Aorta (tissue), 5 donors: Measurements from ENCODE around the gene RTP5. TPM values are rescaled to one million over a fixed set of nuclear protein-coding genes. Genes with fewer than 3 reads are reported as not detected.
A peak's percentile ranks its signal among the peaks of the same experiment; 100 is the strongest.
"Not testable (repeated sequence)": the region's sequence is repeated elsewhere in the genome, so short reads cannot be mapped to it uniquely, and the experiment has no call there.

ENCODE experiments used
- ATAC-seq: fragments of 200-7000 bp; cut with Tn5 transposase; one replicate; pipeline ENCODE4 v1.9.1; 2022; ENCODE audit warnings: moderate library complexity; ENCODE audit not compliant: low FRiP score
- DNase-seq, 2 donors: peaks; one replicate each; pipeline ENCODE4 v3.0.0-alpha.2; 2020
- H3K27ac ChIP-seq, 2 donors: one replicate each; pipeline ENCODE4 v1.5.1; 2013; ENCODE audit warnings: low read length in 2 of 2, mild to moderate bottlenecking in 2 of 2, moderate library complexity in 2 of 2, control low read depth in 1 of 2, inconsistent platforms in 1 of 2, low read depth in 1 of 2
- H3K27me3 ChIP-seq, 2 donors: one replicate each; pipeline ENCODE4 v1.6.1; 2013; ENCODE audit warnings: control low read depth in 1 of 2, low read length in 1 of 2, mild to moderate bottlenecking in 1 of 2, moderate library complexity in 1 of 2; ENCODE audit not compliant: insufficient read depth in 2 of 2, control insufficient read depth in 1 of 2
- H3K36me3 ChIP-seq, 2 donors: one replicate each; pipeline ENCODE4 v1.6.1; 2013; ENCODE audit warnings: control low read depth in 1 of 2, low read length in 1 of 2, mild to moderate bottlenecking in 1 of 2; ENCODE audit not compliant: insufficient read depth in 2 of 2, control insufficient read depth in 1 of 2
- H3K4me1 ChIP-seq, 2 donors: one replicate each; pipeline ENCODE4 v1.6.1; 2013; ENCODE audit warnings: low read length in 2 of 2, control low read depth in 1 of 2, mild to moderate bottlenecking in 1 of 2, moderate library complexity in 1 of 2; ENCODE audit not compliant: insufficient read depth in 2 of 2, control insufficient read depth in 1 of 2
- H3K4me3 ChIP-seq, 2 donors: one replicate each; pipeline ENCODE4 v1.5.1; 2013; ENCODE audit warnings: low read length in 2 of 2, control low read depth in 1 of 2, mild to moderate bottlenecking in 1 of 2
- H3K9me3 ChIP-seq: one replicate; pipeline ENCODE4 v1.6.1; 2013; ENCODE audit warnings: mild to moderate bottlenecking, low read length; ENCODE audit not compliant: control insufficient read depth
- WGBS, 2 donors: extraction: QIAGEN DNeasy Blood & Tissue Kit; methylation state at CpG; one replicate each; pipeline ENCODE4 v1.1.7; 2013; 5-methylcytosine and 5-hydroxymethylcytosine counted together
- intact Hi-C, 2 donors: fragments of 100-400 bp; cut with DNase I; formaldehyde crosslinking; loops; one replicate each; pipeline versions ENCODE4 v1.14.2 to v1.15.0; 2022
- polyA plus RNA-seq, 2 donors: library from polyadenylated mRNA; stranded (reverse); fragments of 200-250 nt; gene quantifications; one replicate each; pipeline ENCODE4 v1.2.3, GENCODE V29; 2013
- total RNA-seq, 2 donors: library from RNA; stranded (reverse); fragmentation: NEBNext Ultra II Directional; extraction: Animal tissue kit (Norgen Biotek cat#: 25700); gene quantifications; one replicate each; pipeline ENCODE4 v1.2.1, GENCODE V29; 2021
- donor health status: healthy with polysubstance abuse.
- donor health status: Bipolar disorder and iron deficiency.
- donor health status: DM: no; HTN: no; CAD: no.
- donor health status: DM: no; HTN: no; CAD: no.
- donor health status: DM: yes; HTN: yes; CAD: no.

Gene RTP5
- total and polyA plus RNA-seq, 4 donors = not detected

DNA sequence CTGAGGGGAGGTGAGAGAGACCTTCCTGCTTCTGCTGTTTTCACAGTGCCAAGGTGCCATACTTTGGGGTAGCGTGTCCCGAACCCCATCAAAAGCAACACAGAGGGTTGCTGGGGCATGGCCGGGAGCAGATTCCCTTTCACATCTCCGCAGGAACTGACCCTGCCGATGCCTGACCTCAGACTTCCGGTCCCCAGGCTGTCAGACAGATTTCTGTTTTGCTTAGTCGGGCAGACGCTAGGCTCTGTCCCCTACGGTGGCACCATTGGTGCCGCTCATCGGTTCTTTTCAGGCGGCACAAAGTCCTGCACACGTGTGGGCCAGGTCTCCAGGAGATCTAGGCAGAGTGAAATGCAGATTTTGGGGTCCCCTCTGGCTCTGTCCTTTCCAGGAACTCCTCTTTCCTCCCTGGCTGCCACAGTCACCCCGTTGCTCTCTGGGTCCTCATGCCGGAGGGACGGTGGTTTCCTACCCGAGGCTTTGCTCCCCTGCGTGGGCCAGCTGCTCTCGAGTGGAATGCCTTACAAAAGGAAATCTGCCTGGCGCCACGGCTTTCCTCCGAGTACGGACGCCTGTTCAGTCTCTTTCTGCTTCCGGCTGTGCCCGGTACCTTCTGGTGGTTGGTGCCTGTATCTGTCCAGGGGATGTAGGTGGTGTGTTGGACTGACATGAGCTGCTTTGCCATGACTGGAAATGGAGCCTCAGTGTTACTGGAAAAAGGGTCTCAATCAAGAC lies 39.3 kb downstream of the RTP5 start:
- Histone ChIP-seq H3K4me1 (no peaks in the 10 kb centered on the region), H3K4me3 (no peak overlapping the region), H3K27me3 (no peaks in the 10 kb centered on the region), H3K9me3 (peaks cover 4% of the 10 kb centered on the region), H3K36me3 (no peaks in the 10 kb centered on the region), H3K27ac (no peak overlapping the region)
- intact Hi-C loops = no loop called here
- 80 to 82% methylated on average over 26 of the region's 26 CpGs for WGBS, 2 donors
- ATAC-seq (no peak), DNase-seq (peak in 1 of 2 donors; percentile 66)

DNA sequence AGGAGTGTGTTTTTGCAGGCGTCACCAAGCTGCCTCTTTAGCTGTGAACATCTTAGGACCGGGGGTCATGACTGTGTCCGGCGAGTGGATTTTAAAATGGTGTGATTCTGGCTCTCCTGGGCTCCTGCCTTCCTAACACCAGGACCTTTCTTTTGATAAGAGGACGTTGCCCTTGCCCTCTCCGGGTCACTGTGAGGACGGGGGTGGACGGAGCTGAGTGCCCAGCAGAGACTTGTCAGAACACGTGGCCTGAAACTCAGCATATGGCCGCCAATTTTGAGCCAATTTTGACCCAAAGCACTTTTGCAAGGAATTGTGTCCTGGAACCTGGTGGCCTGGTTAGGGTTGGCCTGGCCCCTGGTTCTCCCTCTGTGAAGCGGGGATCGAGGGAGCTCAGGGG lies 40.2 kb downstream of the RTP5 start:
- Histone ChIP-seq H3K9me3 (peaks cover 6% of the 10 kb centered on the region), H3K36me3 (no peaks in the 10 kb centered on the region), H3K4me1 (no peaks in the 10 kb centered on the region), H3K27ac (no peak overlapping the region), H3K4me3 (no peak overlapping the region), H3K27me3 (no peaks in the 10 kb centered on the region)
- 82 to 83% methylated on average over 12 of the region's 12 CpGs for WGBS, 2 donors
- ATAC-seq (no peak), DNase-seq (peak in 1 of 2 donors; percentile 59)
- intact Hi-C loops = no loop called here

GRCh38 chr2:241910604-241911520 lies 41.3 kb downstream of the RTP5 start:
- H3K27me3 ChIP-seq = no peaks in the 10 kb centered on the region
- H3K9me3 ChIP-seq = peaks cover 10% of the 10 kb centered on the region
- H3K4me3 ChIP-seq = no peak overlapping the region
- no peaks in the 10 kb centered on the region for H3K4me1 ChIP-seq
- intact Hi-C loops = no loop called here
- H3K36me3 ChIP-seq = no peaks in the 10 kb centered on the region
- no peak for ATAC-seq
- 89 to 91% methylated on average over 26 of the region's 26 CpGs for WGBS, 2 donors
- DNase-seq = peak in 1 of 2 donors; percentile 53
- H3K27ac ChIP-seq = no peak overlapping the region

GRCh38 chr2:241911551-241911950 lies 42.0 kb downstream of the RTP5 start:
- Histone ChIP-seq H3K4me3 (no peak overlapping the region), H3K36me3 (no peaks in the 10 kb centered on the region), H3K27ac (no peak overlapping the region), H3K9me3 (peaks cover 10% of the 10 kb centered on the region), H3K27me3 (no peaks in the 10 kb centered on the region), H3K4me1 (no peaks in the 10 kb centered on the region)
- ATAC-seq = no peak
- WGBS, 2 donors = 85 to 92% methylated on average over 10 of the region's 10 CpGs
- no peak for DNase-seq
- intact Hi-C loops = no loop called here

GRCh38 chr2:241912021-241912555 lies 42.6 kb downstream of the RTP5 start:
- WGBS, 2 donors = 85 to 92% methylated on average over 17 of the region's 17 CpGs
- Histone ChIP-seq H3K4me3 (no peak overlapping the region), H3K36me3 (no peaks in the 10 kb centered on the region), H3K27ac (no peak overlapping the region), H3K9me3 (peaks cover 10% of the 10 kb centered on the region), H3K27me3 (no peaks in the 10 kb centered on the region), H3K4me1 (no peaks in the 10 kb centered on the region)
- ATAC-seq (no peak), DNase-seq (peak in 1 of 2 donors; percentile 26)
- intact Hi-C loops = no loop called here

GRCh38 chr2:241913703-241914102 lies 44.2 kb downstream of the RTP5 start:
- no peak overlapping the region for H3K4me3 ChIP-seq
- DNase-seq (no peak), ATAC-seq (no peak)
- 95 to 97% methylated on average over 4 of the region's 4 CpGs for WGBS, 2 donors
- H3K4me1 ChIP-seq = no peaks in the 10 kb centered on the region
- no peaks in the 10 kb centered on the region for H3K36me3 ChIP-seq
- no peak overlapping the region for H3K27ac ChIP-seq
- intact Hi-C loops = no loop called here
- peaks cover 10% of the 10 kb centered on the region for H3K9me3 ChIP-seq
- H3K27me3 ChIP-seq = no peaks in the 10 kb centered on the region

DNA sequence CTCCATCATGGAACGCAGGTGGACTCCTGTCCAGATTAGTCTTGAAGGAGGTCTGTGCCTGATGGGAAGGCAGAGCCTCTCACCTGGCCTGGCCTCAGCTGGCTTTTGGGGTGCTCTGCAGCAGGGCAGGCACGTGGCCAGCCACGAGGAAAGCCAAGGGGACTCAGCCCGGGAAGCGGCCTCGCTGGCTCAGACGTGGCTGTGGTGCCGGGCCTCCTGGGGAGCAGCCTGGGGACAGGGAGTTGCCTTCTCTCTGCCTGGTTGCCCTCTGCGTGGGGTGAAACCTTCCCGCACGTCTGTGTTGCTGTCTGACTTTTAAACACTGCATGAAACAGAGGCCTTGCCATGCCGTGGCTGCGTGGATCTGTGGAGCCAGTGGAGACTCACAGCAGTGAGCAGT lies 45.0 kb downstream of the RTP5 start:
- Histone ChIP-seq H3K36me3 (no peaks in the 10 kb centered on the region), H3K4me3 (no peak overlapping the region), H3K27me3 (no peaks in the 10 kb centered on the region), H3K27ac (no peak overlapping the region), H3K4me1 (no peaks in the 10 kb centered on the region), H3K9me3 (peaks cover 10% of the 10 kb centered on the region)
- no peak for ATAC-seq
- DNase-seq = peak in 1 of 2 donors; percentile 66
- WGBS, 2 donors = 93 to 95% methylated on average over 13 of the region's 13 CpGs
- intact Hi-C loops = no loop called here

GRCh38 chr2:241921631-241922030 lies 52.1 kb downstream of the RTP5 start:
- H3K4me1 ChIP-seq, H3K27ac ChIP-seq, H3K4me3 ChIP-seq, H3K36me3 ChIP-seq, intact Hi-C loops, ATAC-seq, DNase-seq, H3K27me3 ChIP-seq, H3K9me3 ChIP-seq: not testable (repeated sequence)
- WGBS, 2 donors = 87 to 93% methylated on average over 8 of the region's 9 CpGs
